Right lobe of liver (tissue), 6 donors: ENCODE measurements around the gene KCNH2. TPM values are rescaled to one million over a fixed set of nuclear protein-coding genes. Genes with fewer than 3 reads are reported as not detected.

Source experiments
- ATAC-seq, 4 donors: fragments of 200-7000 bp; cut with Tn5 transposase; one replicate each; pipeline ENCODE4 v1.9.1; 2020; ENCODE audit warnings: mild to moderate bottlenecking in 4 of 4, moderate library complexity in 4 of 4
- DNase-seq, 3 donors: peaks; one replicate each; pipeline ENCODE4 v3.0.0-alpha.2; 2020
- H3K27ac ChIP-seq, 3 donors: fragments of 200-600 bp; one replicate each; pipeline ENCODE4 v1.8.0; 2022
- H3K27me3 ChIP-seq, 2 donors: fragments of 200-600 bp; one replicate each; pipeline ENCODE4 v1.8.0; 2022
- H3K36me3 ChIP-seq, 4 donors: fragments of 200-600 bp; sonication (generic) in 1 of 4; one replicate each; pipeline versions ENCODE4 v1.5.1 to v1.8.0; 2017 to 2022; ENCODE audit warnings: control low read depth in 1 of 4
- H3K4me1 ChIP-seq, 4 donors: fragments of 200-600 bp; sonication (generic) in 1 of 4; one replicate each; pipeline versions ENCODE4 v1.5.1 to v1.8.0; 2017 to 2022; ENCODE audit warnings: control low read depth in 1 of 4
- H3K4me3 ChIP-seq, 3 donors: fragments of 200-600 bp; one replicate each; pipeline ENCODE4 v1.8.0; 2022
- H3K9me3 ChIP-seq, 4 donors: fragments of 200-600 bp; sonication (generic) in 1 of 4; one replicate each; pipeline versions ENCODE4 v1.5.1 to v1.8.0; 2017 to 2022; ENCODE audit warnings: control low read depth in 1 of 4
- CTCF ChIP-seq, 4 donors: fragments of 200-600 bp in 3 of 4; fragments of 450-650 bp in 1 of 4; IDR thresholded peaks; one replicate each; pipeline versions ENCODE4 v1.5.1 to v1.8.0; 2016 to 2022; ENCODE audit warnings: antibody characterized with exemption in 4 of 4, mild to moderate bottlenecking in 2 of 4
- POLR2A ChIP-seq: fragments of 450-650 bp; IDR thresholded peaks from one replicate; pipeline ENCODE4 v1.6.1; 2017; ENCODE audit warnings: antibody characterized with exemption, mild to moderate bottlenecking
- WGBS: methylation state at CpG from one replicate; pipeline ENCODE4 v1.1.6; 2018; ENCODE audit warnings: low coverage, low lambda C conversion rate; ENCODE audit not compliant: insufficient coverage; ENCODE audit errors: missing lambda C conversion rate; 5-methylcytosine and 5-hydroxymethylcytosine counted together
- intact Hi-C, 2 donors: fragments of 100-400 bp; cut with DNase I; formaldehyde crosslinking; loops; one replicate each; pipeline versions ENCODE4 v1.11.2 to v1.14.1; 2022
- total RNA-seq, 6 experiments: library from RNA; depleted of rRNA in 2 of 6; stranded (reverse); fragments of >200 nt in 2 of 6; fragmentation: NEBNext Ultra II Directional in 3 of 6; extraction: Animal tissue kit (Norgen Biotek cat#: 25700) in 3 of 6; gene quantifications; one replicate each; pipeline versions ENCODE4 v1.1.0 to v1.2.4, GENCODE V29; 2016 to 2023
- donor health status: DM: no; HTN: yes; CAD: no.
- donor health status: DM: no; HTN: no; CAD: no.
- donor health status: DM: no; HTN: no; CAD: no.
- donor health status: DM: no; HTN: yes; CAD: no.
- donor health status: DM: no; HTN: yes; CAD: no.

The KCNH2 gene
- total RNA-seq, 6 experiments from 2014 or later = 0.11 to 0.69 (median 0.18) TPM; not detected in 1

- intact Hi-C loops = no loop called here
- Histone ChIP-seq H3K4me1 (no peaks in the 10 kb centered on the region), H3K4me3 (no peak overlapping the region), H3K9me3 (no peaks in the 10 kb centered on the region), H3K36me3 (no peaks in the 10 kb centered on the region), H3K27me3 (no peaks in the 10 kb centered on the region), H3K27ac (no peak overlapping the region)
- TF ChIP-seq CTCF (IDR thresholded peaks at IDR 0.05) (no peak), POLR2A (no peak)
- WGBS = 63% methylated on average over 6 of the region's 11 CpGs
- DNase-seq (peak in 1 of 3 donors; percentile 11), ATAC-seq (no peak)
These were observed 37.6 kb downstream of the KCNH2 start for GRCh38 chr7:150940431-150941102.

- intact Hi-C loops = no loop called here
- DNase-seq = no peak
These were observed 38.7 kb downstream of the KCNH2 start for GRCh38 chr7:150939466-150939865.

GRCh38 chr7:150939052-150939451, 39.1 kb downstream of the KCNH2 start:
- ATAC-seq (no peak), DNase-seq (peak in 1 of 3 donors; percentile 11)
- H3K36me3 ChIP-seq = no peaks in the 10 kb centered on the region
- no peak overlapping the region for H3K27ac ChIP-seq
- no peaks in the 10 kb centered on the region for H3K9me3 ChIP-seq
- H3K4me1 ChIP-seq = no peaks in the 10 kb centered on the region
- WGBS = 58% methylated on average over 2 of the region's 2 CpGs
- H3K27me3 ChIP-seq = no peaks in the 10 kb centered on the region
- TF ChIP-seq CTCF (IDR thresholded peaks at IDR 0.05) = no peak
- no peak for TF ChIP-seq POLR2A
- intact Hi-C loops = no loop called here
- no peak overlapping the region for H3K4me3 ChIP-seq

More at GRCh38 chr7:150939466-150939865, 38.7 kb downstream of the KCNH2 start:
- ATAC-seq = no peak
- Histone ChIP-seq H3K27me3 (no peaks in the 10 kb centered on the region), H3K4me3 (no peak overlapping the region), H3K4me1 (no peaks in the 10 kb centered on the region), H3K36me3 (no peaks in the 10 kb centered on the region), H3K9me3 (no peaks in the 10 kb centered on the region), H3K27ac (no peak overlapping the region)
- TF ChIP-seq POLR2A = no peak
- TF ChIP-seq CTCF (IDR thresholded peaks at IDR 0.05) = no peak

- no peak for TF ChIP-seq CTCF (IDR thresholded peaks at IDR 0.05)
- no peak for DNase-seq
- ATAC-seq = no peak
- Histone ChIP-seq H3K9me3 (no peaks in the 10 kb centered on the region), H3K27ac (no peak overlapping the region), H3K27me3 (no peaks in the 10 kb centered on the region), H3K36me3 (no peaks in the 10 kb centered on the region), H3K4me1 (no peaks in the 10 kb centered on the region), H3K4me3 (no peak overlapping the region)
- intact Hi-C loops = no loop called here
- WGBS = 41% methylated on average over 4 of the region's 4 CpGs
These were observed 39.6 kb downstream of the KCNH2 start for GRCh38 chr7:150938566-150938965.
